ENCODE data around the gene TIMELESS.

DNA sequence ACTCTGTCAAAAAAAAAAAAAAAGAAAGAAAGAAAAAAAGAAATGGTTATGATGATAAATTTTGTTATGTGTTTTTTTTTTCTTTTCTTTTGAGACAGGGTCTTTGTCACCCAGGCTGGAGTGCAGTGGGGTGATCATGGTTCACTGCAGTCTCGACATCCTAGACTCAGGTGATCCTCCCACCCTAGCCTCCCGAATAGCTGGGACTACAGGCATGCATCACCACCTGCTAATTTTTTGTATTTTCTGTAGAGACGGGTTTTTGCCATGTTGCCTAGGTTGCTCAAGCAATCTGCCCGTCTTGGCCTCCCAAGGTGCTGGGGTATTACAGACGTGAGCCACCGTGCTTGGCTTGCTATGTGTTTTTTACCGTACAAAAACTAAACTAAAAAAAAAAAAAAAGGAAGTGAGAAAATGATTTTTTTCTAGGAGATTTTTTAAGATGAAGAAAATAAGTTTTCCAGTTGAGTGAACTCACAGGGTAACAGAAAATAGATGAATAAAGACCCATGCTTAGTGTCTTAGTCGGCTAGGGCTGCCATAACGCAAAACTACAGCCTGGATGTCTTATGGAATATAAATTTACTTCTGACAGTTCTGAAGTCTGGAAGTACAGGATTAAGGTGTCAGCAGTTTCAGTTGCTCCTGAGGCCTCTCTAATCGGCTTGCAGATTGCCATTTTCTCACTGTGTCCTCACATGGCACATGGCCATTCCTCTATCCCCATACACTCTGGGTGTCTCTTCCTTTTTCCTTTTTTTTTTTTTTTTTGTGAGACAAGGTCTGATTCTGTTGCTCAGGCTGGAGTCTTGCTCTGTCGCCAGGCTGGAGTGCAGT lies 73.4 kb downstream of the TIMELESS start:
- TF ChIP-seq, protein P1, sequence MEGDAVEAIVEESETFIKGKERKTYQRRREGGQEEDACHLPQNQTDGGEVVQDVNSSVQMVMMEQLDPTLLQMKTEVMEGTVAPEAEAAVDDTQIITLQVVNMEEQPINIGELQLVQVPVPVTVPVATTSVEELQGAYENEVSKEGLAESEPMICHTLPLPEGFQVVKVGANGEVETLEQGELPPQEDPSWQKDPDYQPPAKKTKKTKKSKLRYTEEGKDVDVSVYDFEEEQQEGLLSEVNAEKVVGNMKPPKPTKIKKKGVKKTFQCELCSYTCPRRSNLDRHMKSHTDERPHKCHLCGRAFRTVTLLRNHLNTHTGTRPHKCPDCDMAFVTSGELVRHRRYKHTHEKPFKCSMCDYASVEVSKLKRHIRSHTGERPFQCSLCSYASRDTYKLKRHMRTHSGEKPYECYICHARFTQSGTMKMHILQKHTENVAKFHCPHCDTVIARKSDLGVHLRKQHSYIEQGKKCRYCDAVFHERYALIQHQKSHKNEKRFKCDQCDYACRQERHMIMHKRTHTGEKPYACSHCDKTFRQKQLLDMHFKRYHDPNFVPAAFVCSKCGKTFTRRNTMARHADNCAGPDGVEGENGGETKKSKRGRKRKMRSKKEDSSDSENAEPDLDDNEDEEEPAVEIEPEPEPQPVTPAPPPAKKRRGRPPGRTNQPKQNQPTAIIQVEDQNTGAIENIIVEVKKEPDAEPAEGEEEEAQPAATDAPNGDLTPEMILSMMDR (IDR thresholded peaks at IDR 0.05), result no peak
- TF ChIP-seq POLR2A (IDR thresholded peaks at IDR 0.05), result no peak

Data from thyroid gland (tissue), 4 donors.